HepG2 (cell line): ENCODE results near the gene DLG2. TPM values are rescaled to one million over a fixed set of nuclear protein-coding genes. Genes with fewer than 3 reads are reported as not detected.

Experiments used
- BRD4 ChIP-seq: sonication (generic); formaldehyde crosslinking; IDR thresholded peaks from 2 replicates; pipeline ENCODE4 v1.4.0; 2020; ENCODE audit warnings: missing genetic modification reagents
- CCDC6 ChIP-seq: sonication (generic); formaldehyde crosslinking; IDR thresholded peaks from 2 replicates; pipeline ENCODE4 v1.8.1; 2022; ENCODE audit warnings: mild to moderate bottlenecking, missing genetic modification reagents, moderate library complexity
- FOXO1 ChIP-seq: sonication (generic); formaldehyde crosslinking; IDR thresholded peaks from 2 replicates; pipeline ENCODE4 v1.4.0; 2020; ENCODE audit warnings: missing genetic modification reagents
- HOXA5 ChIP-seq: sonication (generic); formaldehyde crosslinking; IDR thresholded peaks from 2 replicates; pipeline ENCODE4 v1.4.0; 2020; ENCODE audit warnings: missing genetic modification reagents
- KDM5A ChIP-seq: fragments of 200-600 bp; sonication (generic); IDR thresholded peaks from 2 replicates; pipeline ENCODE4 v1.7.0; 2018; ENCODE audit warnings: antibody characterized with exemption, mild to moderate bottlenecking, low read length, borderline replicate concordance
- KLF12 ChIP-seq: sonication (generic); formaldehyde crosslinking; IDR thresholded peaks from 2 replicates; pipeline ENCODE4 v1.4.0; 2020; ENCODE audit warnings: missing genetic modification reagents, borderline replicate concordance
- MAF1 ChIP-seq: sonication (generic); formaldehyde crosslinking; IDR thresholded peaks from 2 replicates; pipeline ENCODE4 v1.5.0; 2020; ENCODE audit warnings: missing genetic modification reagents, borderline replicate concordance
- SNAPC2 ChIP-seq: sonication (generic); formaldehyde crosslinking; IDR thresholded peaks from 2 replicates; pipeline ENCODE4 v1.8.1; 2022; ENCODE audit warnings: mild to moderate bottlenecking, missing genetic modification reagents
- THYN1 ChIP-seq: sonication (generic); formaldehyde crosslinking; IDR thresholded peaks from 2 replicates; pipeline ENCODE4 v1.8.1; 2023; ENCODE audit warnings: low read depth, mild to moderate bottlenecking, moderate library complexity, missing genetic modification reagents, borderline replicate concordance
- TMF1 ChIP-seq: sonication (generic); formaldehyde crosslinking; IDR thresholded peaks from 2 replicates; pipeline ENCODE4 v1.8.1; 2022; ENCODE audit warnings: low read depth, missing genetic modification reagents
- ZFP82 ChIP-seq: sonication (generic); formaldehyde crosslinking; IDR thresholded peaks from 2 replicates; pipeline ENCODE4 v1.5.1; 2020; ENCODE audit warnings: mild to moderate bottlenecking, missing genetic modification reagents, borderline replicate concordance
- ZNF101 ChIP-seq: sonication (generic); formaldehyde crosslinking; IDR thresholded peaks from 2 replicates; pipeline ENCODE4 v1.4.0; 2020; ENCODE audit warnings: mild to moderate bottlenecking, low read depth, missing genetic modification reagents, borderline replicate concordance
- ZNF138 ChIP-seq: sonication (generic); formaldehyde crosslinking; IDR thresholded peaks from 2 replicates; pipeline ENCODE4 v1.5.0; 2020; ENCODE audit warnings: mild to moderate bottlenecking, low read depth, missing genetic modification reagents
- ZNF230 ChIP-seq: sonication (generic); formaldehyde crosslinking; IDR thresholded peaks from 2 replicates; pipeline ENCODE4 v1.4.0; 2020; ENCODE audit warnings: mild to moderate bottlenecking, missing genetic modification reagents
- ZNF232 ChIP-seq: sonication (generic); formaldehyde crosslinking; IDR thresholded peaks from 2 replicates; pipeline ENCODE4 v1.4.0; 2020; ENCODE audit warnings: missing genetic modification reagents, borderline replicate concordance
- ZNF567 ChIP-seq: sonication (generic); formaldehyde crosslinking; IDR thresholded peaks from 2 replicates; pipeline ENCODE4 v1.8.1; 2023; ENCODE audit warnings: mild to moderate bottlenecking, missing genetic modification reagents, borderline replicate concordance
- ZNF7 ChIP-seq: IDR thresholded peaks from 2 replicates; pipeline ENCODE4 v1.6.1; 2016; ENCODE audit warnings: missing biosample characterization, missing genetic modification reagents
- ZNF772 ChIP-seq: sonication (generic); formaldehyde crosslinking; IDR thresholded peaks from 2 replicates; pipeline ENCODE4 v1.5.0; 2020; ENCODE audit warnings: mild to moderate bottlenecking, missing genetic modification reagents
- ZNF878 ChIP-seq: sonication (generic); formaldehyde crosslinking; IDR thresholded peaks from 2 replicates; pipeline ENCODE4 v1.8.1; 2023; ENCODE audit warnings: mild to moderate bottlenecking, missing genetic modification reagents, moderate library complexity
- ZSCAN31 ChIP-seq: sonication (generic); formaldehyde crosslinking; IDR thresholded peaks from 2 replicates; pipeline ENCODE4 v1.5.0; 2020; ENCODE audit warnings: low read depth, mild to moderate bottlenecking, missing genetic modification reagents
- polyA plus RNA-seq, 8 experiments: library from polyadenylated mRNA; depleted of rRNA in 3 of 8; stranded (reverse) in 7 of 8; unstranded in 1 of 8; fragments of >200 nt; fragmentation: Illumina TruSeq in 4 of 8; extraction: Trizol in 4 of 8; gene quantifications; 2 replicates each; pipeline versions ENCODE4 v1.2.1 to v1.2.3, GENCODE V29; 2011 to 2016; ENCODE audit warnings: low read depth in 4 of 8, missing spikeins in 1 of 8, mixed read lengths in 1 of 8; ENCODE audit not compliant: insufficient read depth in 1 of 8
- total RNA-seq, 5 experiments: library from RNA; depleted of rRNA; stranded (reverse); fragments of >200 nt; fragmentation: Illumina TruSeq; extraction: Trizol; gene quantifications; 2 replicates each; pipeline ENCODE4 v1.2.3, GENCODE V29; 2016; ENCODE audit warnings: low read depth in 1 of 5
- TF ChIP-seq, protein P1 (sequence below): sonication (generic); formaldehyde crosslinking; IDR thresholded peaks from 2 replicates; pipeline ENCODE4 v1.8.0; 2022; ENCODE audit warnings: mild to moderate bottlenecking, missing genetic modification reagents
- TF ChIP-seq, protein P2 (sequence below): sonication (generic); formaldehyde crosslinking; IDR thresholded peaks from 2 replicates; pipeline ENCODE4 v1.4.0; 2020; ENCODE audit warnings: missing genetic modification reagents
- TF ChIP-seq, protein P3 (sequence below), 2 experiments: sonication (generic) in 1 of 2; formaldehyde crosslinking in 1 of 2; IDR thresholded peaks; 2 replicates each; pipeline versions ENCODE4 v1.4.0 to v1.6.1; 2018 to 2020; ENCODE audit warnings: missing genetic modification reagents in 2 of 2, borderline replicate concordance in 1 of 2, low read depth in 1 of 2, mild to moderate bottlenecking in 1 of 2, missing biosample characterization in 1 of 2

Gene DLG2
- total and polyA plus RNA-seq, 2 of the 13 experiments (the other 11 are each of a cell fraction or from before 2014, with no cell fraction given) = 0.46 to 1.0 TPM

DNA sequence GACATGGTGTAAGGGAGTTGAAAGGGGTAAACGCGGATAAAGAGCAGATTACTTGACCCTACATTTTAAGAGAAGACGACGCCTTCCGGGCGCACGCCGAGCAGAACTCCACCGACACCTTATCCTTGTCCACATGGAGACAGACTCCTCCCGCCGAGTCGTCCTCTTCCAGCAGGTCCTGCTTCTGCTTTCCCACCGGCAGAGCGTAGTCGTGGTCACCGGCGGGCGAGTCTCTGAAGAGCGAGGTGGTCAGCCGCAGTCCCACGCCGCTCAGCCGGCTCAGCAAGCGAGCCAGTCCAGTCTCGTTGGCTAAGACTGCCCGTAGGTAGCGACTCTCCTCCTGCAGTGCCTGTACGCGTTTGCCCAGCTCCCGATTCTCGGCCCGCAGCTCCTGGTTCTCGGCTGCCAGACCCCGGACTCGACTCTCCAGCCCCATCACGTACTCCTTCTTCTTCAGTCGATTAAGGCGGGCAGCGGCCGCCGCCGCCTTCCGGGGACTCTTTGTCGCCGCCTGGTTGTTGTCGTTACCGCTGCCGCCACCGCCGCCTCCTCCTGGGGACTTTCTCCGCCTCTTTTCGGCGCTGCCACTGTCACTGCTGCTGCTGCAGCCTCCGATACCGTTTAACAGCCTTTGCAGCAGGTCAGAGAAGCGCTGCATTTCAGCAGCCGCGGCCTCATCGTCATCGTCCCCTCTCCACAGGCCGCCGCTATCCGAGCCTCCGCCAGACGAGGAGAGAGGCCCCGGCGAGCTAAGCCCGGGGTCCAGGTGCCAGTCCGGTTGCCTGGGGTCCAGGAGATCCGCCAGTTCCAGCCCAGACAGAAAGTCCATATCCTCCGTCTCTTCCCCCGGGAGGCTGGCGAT lies 36.8 kb upstream of the DLG2 start (continued):
- TF ChIP-seq, protein P1, sequence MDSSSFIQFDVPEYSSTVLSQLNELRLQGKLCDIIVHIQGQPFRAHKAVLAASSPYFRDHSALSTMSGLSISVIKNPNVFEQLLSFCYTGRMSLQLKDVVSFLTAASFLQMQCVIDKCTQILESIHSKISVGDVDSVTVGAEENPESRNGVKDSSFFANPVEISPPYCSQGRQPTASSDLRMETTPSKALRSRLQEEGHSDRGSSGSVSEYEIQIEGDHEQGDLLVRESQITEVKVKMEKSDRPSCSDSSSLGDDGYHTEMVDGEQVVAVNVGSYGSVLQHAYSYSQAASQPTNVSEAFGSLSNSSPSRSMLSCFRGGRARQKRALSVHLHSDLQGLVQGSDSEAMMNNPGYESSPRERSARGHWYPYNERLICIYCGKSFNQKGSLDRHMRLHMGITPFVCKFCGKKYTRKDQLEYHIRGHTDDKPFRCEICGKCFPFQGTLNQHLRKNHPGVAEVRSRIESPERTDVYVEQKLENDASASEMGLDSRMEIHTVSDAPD (CRISPR knock-in tag) = no peak
- TF ChIP-seq KLF12 (CRISPR knock-in tag) = 0 out of 2 replicates have a peak, but pooled peaks have one; percentile 31
- 0 out of 2 replicates have a peak, but pooled peaks have one; percentile 14 for TF ChIP-seq THYN1 (CRISPR knock-in tag)
- 0 out of 2 replicates have a peak, but pooled peaks have one; percentile 30 for TF ChIP-seq BRD4 (CRISPR knock-in tag)
- peak; percentile 32; the same call in 1 of the 2 replicates for TF ChIP-seq HOXA5 (CRISPR knock-in tag)
- TF ChIP-seq, protein P2, sequence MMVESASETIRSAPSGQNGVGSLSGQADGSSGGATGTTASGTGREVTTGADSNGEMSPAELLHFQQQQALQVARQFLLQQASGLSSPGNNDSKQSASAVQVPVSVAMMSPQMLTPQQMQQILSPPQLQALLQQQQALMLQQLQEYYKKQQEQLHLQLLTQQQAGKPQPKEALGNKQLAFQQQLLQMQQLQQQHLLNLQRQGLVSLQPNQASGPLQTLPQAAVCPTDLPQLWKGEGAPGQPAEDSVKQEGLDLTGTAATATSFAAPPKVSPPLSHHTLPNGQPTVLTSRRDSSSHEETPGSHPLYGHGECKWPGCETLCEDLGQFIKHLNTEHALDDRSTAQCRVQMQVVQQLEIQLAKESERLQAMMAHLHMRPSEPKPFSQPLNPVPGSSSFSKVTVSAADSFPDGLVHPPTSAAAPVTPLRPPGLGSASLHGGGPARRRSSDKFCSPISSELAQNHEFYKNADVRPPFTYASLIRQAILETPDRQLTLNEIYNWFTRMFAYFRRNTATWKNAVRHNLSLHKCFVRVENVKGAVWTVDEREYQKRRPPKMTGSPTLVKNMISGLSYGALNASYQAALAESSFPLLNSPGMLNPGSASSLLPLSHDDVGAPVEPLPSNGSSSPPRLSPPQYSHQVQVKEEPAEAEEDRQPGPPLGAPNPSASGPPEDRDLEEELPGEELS (CRISPR knock-in tag) = 0 out of 2 replicates have a peak, but pooled peaks have one; percentile 4
- 0 out of 2 replicates have a peak, but pooled peaks have one; percentile 35 for TF ChIP-seq ZNF878
- no peak for TF ChIP-seq TMF1 (CRISPR knock-in tag)
- TF ChIP-seq ZNF567 = no peak
- TF ChIP-seq, protein P3, sequence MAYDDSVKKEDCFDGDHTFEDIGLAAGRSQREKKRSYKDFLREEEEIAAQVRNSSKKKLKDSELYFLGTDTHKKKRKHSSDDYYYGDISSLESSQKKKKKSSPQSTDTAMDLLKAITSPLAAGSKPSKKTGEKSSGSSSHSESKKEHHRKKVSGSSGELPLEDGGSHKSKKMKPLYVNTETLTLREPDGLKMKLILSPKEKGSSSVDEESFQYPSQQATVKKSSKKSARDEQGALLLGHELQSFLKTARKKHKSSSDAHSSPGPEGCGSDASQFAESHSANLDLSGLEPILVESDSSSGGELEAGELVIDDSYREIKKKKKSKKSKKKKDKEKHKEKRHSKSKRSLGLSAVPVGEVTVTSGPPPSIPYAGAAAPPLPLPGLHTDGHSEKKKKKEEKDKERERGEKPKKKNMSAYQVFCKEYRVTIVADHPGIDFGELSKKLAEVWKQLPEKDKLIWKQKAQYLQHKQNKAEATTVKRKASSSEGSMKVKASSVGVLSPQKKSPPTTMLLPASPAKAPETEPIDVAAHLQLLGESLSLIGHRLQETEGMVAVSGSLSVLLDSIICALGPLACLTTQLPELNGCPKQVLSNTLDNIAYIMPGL (CRISPR knock-in tag; IDR thresholded peaks at IDR 0.05; ENCODE audit: borderline replicate concordance in 1 of 2, low read depth in 1 of 2) = peak; percentile 25 to 92; a peak in 2 of 4 replicates
- 0 out of 2 replicates have a peak, but pooled peaks have one; percentile 71 for TF ChIP-seq CCDC6 (CRISPR knock-in tag)
- TF ChIP-seq ZNF230 (CRISPR knock-in tag) = 0 out of 2 replicates have a peak, but pooled peaks have one; percentile 62
- TF ChIP-seq ZNF232 = peak; percentile 59; the same call in 1 of the 2 replicates
- TF ChIP-seq ZSCAN31 (CRISPR knock-in tag) = peak; percentile 59; the same call in 1 of the 2 replicates
- TF ChIP-seq KDM5A = 0 out of 2 replicates have a peak, but pooled peaks have one; percentile 13
- no peak for TF ChIP-seq FOXO1
- TF ChIP-seq ZNF138 (CRISPR knock-in tag) = 0 out of 2 replicates have a peak, but pooled peaks have one; percentile 73
- no peak for TF ChIP-seq ZFP82 (CRISPR knock-in tag)
- TF ChIP-seq MAF1 (CRISPR knock-in tag) = 0 out of 2 replicates have a peak, but pooled peaks have one; percentile 38
- no peak for TF ChIP-seq ZNF7 (CRISPR knock-in tag)
- TF ChIP-seq SNAPC2 (CRISPR knock-in tag) = 0 out of 2 replicates have a peak, but pooled peaks have one; percentile 49
- no peak for TF ChIP-seq ZNF101 (CRISPR knock-in tag)
- TF ChIP-seq ZNF772 (CRISPR knock-in tag) = peak; percentile 71; the same call in 1 of the 2 replicates
